H1 (cell line): ENCODE measurements around the gene ALDH1L2. TPM values are rescaled to one million over a fixed set of nuclear protein-coding genes. Genes with fewer than 3 reads are reported as not detected.

Source experiments
- ASH2L ChIP-seq: fragments of 200-600, 300-600 bp; sonication (generic); IDR thresholded peaks from one replicate; pipeline ENCODE4 v1.7.1; 2017; ENCODE audit warnings: low read length
- BACH1 ChIP-seq: IDR thresholded peaks from 2 replicates; pipeline ENCODE4 v1.6.1; 2012; ENCODE audit warnings: low read length, improper control_type of control experiment
- CBX5 ChIP-seq: fragments of 300-800, 300-1000 bp; sonication (generic); IDR thresholded peaks from 2 replicates; pipeline ENCODE4 v1.7.1; 2016; ENCODE audit warnings: antibody characterized with exemption, low read length, low read depth
- CHD2 ChIP-seq: IDR thresholded peaks from 2 replicates; pipeline ENCODE4 v1.6.1; 2012; ENCODE audit warnings: low read length, improper control_type of control experiment
- CTCF ChIP-seq, 3 experiments: IDR thresholded peaks; 1 replicate in 2 of 3; 2 replicates in 1 of 3; pipeline versions ENCODE4 v1.5.1 to v1.6.1; 2011; ENCODE audit warnings: low read length in 3 of 3, mild to moderate bottlenecking in 3 of 3, inconsistent platforms in 2 of 3, low read depth in 1 of 3, moderate library complexity in 1 of 3; ENCODE audit not compliant: insufficient read depth in 1 of 3; ENCODE audit errors: control extremely low read depth in 1 of 3
- EGR1 ChIP-seq: IDR thresholded peaks from 2 replicates; pipeline ENCODE4 v1.6.1; 2011; ENCODE audit warnings: low read depth, low read length, borderline replicate concordance
- FOSL1 ChIP-seq: IDR thresholded peaks from 2 replicates; pipeline ENCODE4 v1.6.1; 2011; ENCODE audit warnings: mild to moderate bottlenecking, low read depth, low read length, moderate library complexity; ENCODE audit not compliant: insufficient read depth
- GTF2F1 ChIP-seq: IDR thresholded peaks from 2 replicates; pipeline ENCODE4 v1.6.1; 2012; ENCODE audit warnings: low read depth, low read length, improper control_type of control experiment, borderline replicate concordance
- KDM1A ChIP-seq: fragments of 200-600, 300-600 bp; sonication (generic); IDR thresholded peaks from 2 replicates; pipeline ENCODE4 v1.7.1; 2016; ENCODE audit warnings: mild to moderate bottlenecking, low read length, borderline replicate concordance
- KDM4A ChIP-seq: IDR thresholded peaks from one replicate; pipeline ENCODE4 v1.7.1; 2012; ENCODE audit warnings: low read depth, mild to moderate bottlenecking, moderate library complexity, low read length, inconsistent platforms; ENCODE audit not compliant: severe bottlenecking
- MAX ChIP-seq: IDR thresholded peaks from 2 replicates; pipeline ENCODE4 v1.6.1; 2012; ENCODE audit warnings: inconsistent platforms
- NANOG ChIP-seq: IDR thresholded peaks from 2 replicates; pipeline ENCODE4 v1.6.1; 2011; ENCODE audit warnings: low read length, low read depth, mild to moderate bottlenecking, inconsistent platforms; ENCODE audit not compliant: insufficient read depth, poor library complexity, severe bottlenecking
- RAD21 ChIP-seq, 2 experiments: IDR thresholded peaks in 1 of 2; conservative IDR thresholded peaks in 1 of 2; 2 replicates each; pipeline ENCODE4 v1.6.1; 2011; ENCODE audit warnings: low read depth in 2 of 2, low read length in 2 of 2, improper control_type of control experiment in 1 of 2, inconsistent platforms in 1 of 2, mild to moderate bottlenecking in 1 of 2, moderate library complexity in 1 of 2
- SAP30 ChIP-seq: fragments of 300-600 bp; sonication (generic); IDR thresholded peaks from 2 replicates; pipeline ENCODE4 v1.7.1; 2012; ENCODE audit warnings: low read length, moderate library complexity, mild to moderate bottlenecking, inconsistent platforms; ENCODE audit not compliant: insufficient read depth, insufficient replicate concordance
- SP1 ChIP-seq: IDR thresholded peaks from 2 replicates; pipeline ENCODE4 v1.6.1; 2011; ENCODE audit warnings: low read depth, low read length
- SRF ChIP-seq: IDR thresholded peaks from 2 replicates; pipeline ENCODE4 v1.6.1; 2011; ENCODE audit warnings: mild to moderate bottlenecking, low read depth, low read length, moderate library complexity
- TAF1 ChIP-seq: IDR thresholded peaks from 2 replicates; pipeline ENCODE4 v1.6.1; 2011; ENCODE audit warnings: mild to moderate bottlenecking, low read depth, low read length
- USF2 ChIP-seq: IDR thresholded peaks from 2 replicates; pipeline ENCODE4 v1.6.1; 2011; ENCODE audit warnings: low read length, improper control_type of control experiment
- ZNF274 ChIP-seq: IDR thresholded peaks from 2 replicates; pipeline ENCODE4 v1.7.0; 2012; ENCODE audit warnings: low read length, borderline replicate concordance; ENCODE audit errors: extremely low read depth
- polyA plus RNA-seq, 7 experiments: library from polyadenylated mRNA; depleted of rRNA in 3 of 7; stranded (reverse) in 5 of 7; unstranded in 2 of 7; fragments of >200 nt in 5 of 7; fragments of 200-250 nt in 2 of 7; gene quantifications; 1 replicate in 5 of 7; 2 replicates in 1 of 7; 4 replicates in 1 of 7; pipeline versions ENCODE4 v1.2.1 to v1.2.3, GENCODE V29; 2011 to 2013; ENCODE audit warnings: missing spikeins in 2 of 7, mixed read lengths in 2 of 7
- total RNA-seq: library from RNA; stranded (reverse); fragmentation: NEBNext Ultra II Directional; extraction: Animal tissue kit (Norgen Biotek cat#: 25700); gene quantifications from 2 replicates; pipeline ENCODE4 v1.2.1, GENCODE V29; 2021

The ALDH1L2 gene
- total and polyA plus RNA-seq, 2 of the 8 experiments (the other 6 are each of a cell fraction or from before 2014, with no cell fraction given) = 3.7 to 7.2 TPM

GRCh38 chr12:104986022-104986941 lies 98.0 kb downstream of the ALDH1L2 start, which contains the start of gene NOPCHAP1 (continued):
- peak; percentile 70 for TF ChIP-seq ASH2L
- peak; percentile 58; the same call in 1 of the 2 replicates for TF ChIP-seq SP1
- TF ChIP-seq ZNF274 = no peak
- TF ChIP-seq GTF2F1 = no peak
- TF ChIP-seq TAF1 = peak; percentile 90
- no peak; the same call in 1 of the 2 replicates for TF ChIP-seq USF2
- TF ChIP-seq SRF = peak; percentile 6; the same call in 1 of the 2 replicates
- TF ChIP-seq MAX = peak; percentile 80
- no peak for TF ChIP-seq KDM1A
- no peak for TF ChIP-seq RAD21 (IDR thresholded peaks at IDR 0.05 in 1 of 2, conservative IDR thresholded peaks at IDR 0.05 in 1 of 2; ENCODE audit: low read depth in 2 of 2, low read length in 2 of 2)
- no peak for TF ChIP-seq FOSL1
- no peak for TF ChIP-seq CBX5
- no peak for TF ChIP-seq CTCF (IDR thresholded peaks at IDR 0.05; ENCODE audit: control extremely low read depth in 1 of 3, insufficient read depth in 1 of 3, low read depth in 1 of 3, low read length in 3 of 3)
- TF ChIP-seq NANOG = no peak
- peak; percentile 46 for TF ChIP-seq KDM4A
- TF ChIP-seq CHD2 = no peak
- TF ChIP-seq BACH1 = no peak
- TF ChIP-seq EGR1 = no peak
- no peak for TF ChIP-seq SAP30
